ENCODE measurements around the gene DPAGT1. TPM values are rescaled to one million over a fixed set of nuclear protein-coding genes. Genes with fewer than 3 reads are reported as not detected.
A peak's percentile ranks its signal among the peaks of the same experiment; 100 is the strongest.
"Not testable (repeated sequence)": the region's sequence is repeated elsewhere in the genome, so short reads cannot be mapped to it uniquely, and the experiment has no call there.

The DPAGT1 gene
- total RNA-seq, 4 donors from 2014 or later: 18.9 to 46.9 (median 27.5) TPM

DNA sequence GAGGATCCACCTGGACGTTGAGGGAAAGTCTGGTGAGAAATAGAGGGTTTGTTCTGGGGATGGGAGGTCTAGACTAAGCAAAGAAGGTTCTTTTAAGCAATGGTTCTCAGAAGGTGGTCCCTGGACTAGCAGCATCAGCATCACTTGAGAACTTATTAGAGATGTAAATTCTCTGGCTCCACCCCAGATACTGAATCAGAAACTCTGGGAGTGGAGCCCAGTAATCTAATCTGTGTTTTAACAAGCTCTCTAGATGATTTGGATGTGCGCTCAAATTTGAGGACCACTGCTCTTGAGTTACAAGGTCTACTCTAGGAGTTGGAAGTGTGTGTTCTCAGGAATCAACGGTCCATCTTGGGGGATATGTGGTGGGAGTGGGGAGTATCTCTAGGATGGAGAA lies 43.9 kb upstream of the DPAGT1 start:
- WGBS, 2 donors: 49 to 57% methylated on average over 3 of the region's 3 CpGs

DNA sequence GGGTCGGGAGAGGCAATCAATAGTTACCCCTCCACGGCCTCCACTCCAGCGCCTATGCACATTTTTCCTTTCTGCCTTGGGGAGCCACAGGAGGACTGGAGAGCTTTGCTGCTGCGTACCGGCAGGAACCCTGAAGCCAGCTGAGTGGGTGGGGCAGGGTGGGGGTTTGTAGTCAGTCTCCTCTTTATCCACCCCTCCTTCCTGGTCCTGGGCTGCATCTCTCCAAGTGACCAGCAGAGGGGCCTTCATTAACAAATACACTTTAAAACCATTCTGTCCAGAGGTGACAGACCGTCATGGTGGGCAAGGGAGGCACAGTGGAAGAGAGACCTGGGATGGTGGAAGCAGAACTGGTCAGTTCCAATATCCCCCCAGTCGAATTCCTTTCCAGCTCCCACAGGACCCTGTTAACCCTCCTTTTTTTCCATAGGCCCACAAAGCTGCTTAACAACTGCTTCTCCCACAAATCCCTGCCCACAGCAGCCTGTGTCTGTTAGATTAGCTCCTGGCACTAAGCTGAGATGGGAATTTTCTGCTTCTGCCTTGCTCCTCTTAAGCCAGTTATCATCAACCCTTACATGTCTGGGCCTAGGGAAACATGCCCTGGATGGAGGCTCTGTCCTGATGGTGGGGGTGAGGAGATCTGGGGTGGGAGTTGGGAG lies 43.3 kb upstream of the DPAGT1 start:
- TF ChIP-seq, protein P1, sequence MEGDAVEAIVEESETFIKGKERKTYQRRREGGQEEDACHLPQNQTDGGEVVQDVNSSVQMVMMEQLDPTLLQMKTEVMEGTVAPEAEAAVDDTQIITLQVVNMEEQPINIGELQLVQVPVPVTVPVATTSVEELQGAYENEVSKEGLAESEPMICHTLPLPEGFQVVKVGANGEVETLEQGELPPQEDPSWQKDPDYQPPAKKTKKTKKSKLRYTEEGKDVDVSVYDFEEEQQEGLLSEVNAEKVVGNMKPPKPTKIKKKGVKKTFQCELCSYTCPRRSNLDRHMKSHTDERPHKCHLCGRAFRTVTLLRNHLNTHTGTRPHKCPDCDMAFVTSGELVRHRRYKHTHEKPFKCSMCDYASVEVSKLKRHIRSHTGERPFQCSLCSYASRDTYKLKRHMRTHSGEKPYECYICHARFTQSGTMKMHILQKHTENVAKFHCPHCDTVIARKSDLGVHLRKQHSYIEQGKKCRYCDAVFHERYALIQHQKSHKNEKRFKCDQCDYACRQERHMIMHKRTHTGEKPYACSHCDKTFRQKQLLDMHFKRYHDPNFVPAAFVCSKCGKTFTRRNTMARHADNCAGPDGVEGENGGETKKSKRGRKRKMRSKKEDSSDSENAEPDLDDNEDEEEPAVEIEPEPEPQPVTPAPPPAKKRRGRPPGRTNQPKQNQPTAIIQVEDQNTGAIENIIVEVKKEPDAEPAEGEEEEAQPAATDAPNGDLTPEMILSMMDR (IDR thresholded peaks at IDR 0.05): no peak
- TF ChIP-seq POLR2A (IDR thresholded peaks at IDR 0.05): no peak
- intact Hi-C loops (cut with DNase I; ENCODE audit: low total_unique reads): no loop called here
- peak in 1 of 2 donors; percentile 45 for DNase-seq (ENCODE audit: low spot score in 2 of 2)
- no peak overlapping the region for H3K4me3 ChIP-seq (ENCODE audit: low read depth, poor library complexity, severe bottlenecking)
- 11% methylated on average over 7 of the region's 7 CpGs for WGBS, 2 donors

More for the DNA sequence above, 43.9 kb upstream of the DPAGT1 start:
- H3K4me3 ChIP-seq (ENCODE audit: low read depth, poor library complexity, severe bottlenecking): no peak overlapping the region
- no peak for DNase-seq (ENCODE audit: low spot score in 2 of 2)
- intact Hi-C loops (cut with DNase I; ENCODE audit: low total_unique reads): no loop called here
- TF ChIP-seq, protein P1 (IDR thresholded peaks at IDR 0.05): no peak
- TF ChIP-seq POLR2A (IDR thresholded peaks at IDR 0.05): no peak

DNA sequence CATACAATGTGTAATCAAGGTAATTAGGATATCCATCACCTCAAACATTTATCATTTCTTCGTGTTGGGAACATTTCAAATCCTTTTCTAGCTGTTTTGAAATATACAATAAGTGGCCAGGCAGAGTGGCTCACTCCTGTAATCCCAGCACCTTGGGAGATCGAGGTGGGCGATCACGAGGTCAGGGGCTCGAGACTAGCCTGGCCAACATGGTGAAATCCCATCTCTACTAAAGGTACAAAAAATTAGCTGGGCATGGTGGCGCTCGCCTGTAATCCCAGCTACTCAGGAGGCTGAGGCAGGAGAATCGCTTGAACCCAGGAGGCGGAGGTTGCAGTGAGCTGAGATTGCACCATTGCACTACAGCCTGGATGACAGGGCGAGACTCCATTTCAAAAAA lies 37.6 kb upstream of the DPAGT1 start:
- intact Hi-C loops (cut with DNase I; ENCODE audit: low total_unique reads); H3K4me3 ChIP-seq (ENCODE audit: low read depth, poor library complexity, severe bottlenecking); DNase-seq (ENCODE audit: low spot score in 2 of 2): not testable (repeated sequence)
- WGBS, 2 donors: 90% methylated on average over 10 of the region's 10 CpGs

DNA sequence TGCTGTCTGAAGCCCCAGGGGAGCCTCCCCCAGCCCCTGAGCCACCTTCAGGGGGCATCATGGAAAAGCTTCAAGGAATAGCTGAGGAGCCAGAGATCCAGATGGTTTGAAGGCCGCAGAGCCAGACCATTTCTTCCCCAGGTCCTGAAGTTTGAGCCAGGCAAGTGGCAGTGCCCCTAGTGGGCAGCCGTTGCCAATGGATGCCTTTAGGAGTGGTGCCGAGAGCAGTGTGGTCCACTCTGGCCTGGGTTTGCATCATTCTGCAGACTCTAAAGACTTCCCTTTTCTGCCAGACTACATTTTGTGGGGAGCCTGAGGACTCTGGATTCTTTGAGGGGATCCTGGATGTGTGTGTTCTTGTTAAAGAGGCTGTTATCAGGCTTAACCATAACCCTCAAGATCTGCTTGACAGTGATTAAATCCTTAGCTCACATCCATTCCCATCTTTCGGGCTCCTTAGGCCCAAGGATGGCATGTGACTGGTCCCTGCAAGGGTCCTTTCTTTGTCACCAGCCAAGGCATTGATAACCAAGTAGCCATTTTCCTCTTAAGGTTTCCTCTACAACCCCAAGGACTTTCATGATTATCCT lies 32.8 kb upstream of the DPAGT1 start:
- WGBS, 2 donors: 62 to 77% methylated on average over 4 of the region's 4 CpGs
- intact Hi-C loops (cut with DNase I; ENCODE audit: low total_unique reads): no loop called here
- no peak overlapping the region for H3K4me3 ChIP-seq (ENCODE audit: low read depth, poor library complexity, severe bottlenecking)
- TF ChIP-seq, protein P1 (IDR thresholded peaks at IDR 0.05): no peak
- no peak for TF ChIP-seq POLR2A (IDR thresholded peaks at IDR 0.05)
- DNase-seq (ENCODE audit: low spot score in 2 of 2): no peak

DNA sequence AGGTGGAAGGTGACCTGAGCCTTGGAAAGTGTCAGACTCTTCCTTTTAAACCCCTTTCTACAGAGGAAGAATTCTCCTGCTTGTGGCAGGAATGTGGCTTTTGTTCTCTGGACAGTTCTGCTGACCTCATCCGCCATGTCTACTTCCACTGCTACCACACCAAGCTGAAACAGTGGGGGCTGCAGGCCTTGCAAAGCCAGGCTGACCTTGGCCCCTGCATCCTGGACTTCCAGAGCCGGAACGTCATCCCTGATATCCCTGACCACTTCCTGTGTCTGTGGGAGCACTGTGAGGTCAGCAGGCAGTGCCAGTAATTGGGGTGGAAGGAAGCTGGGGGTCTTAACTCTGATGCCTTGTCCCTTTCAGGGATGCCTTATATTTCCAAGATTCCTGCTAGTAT lies 29.0 kb upstream of the DPAGT1 start:
- 82 to 91% methylated on average over 3 of the region's 3 CpGs for WGBS, 2 donors
- intact Hi-C loops (cut with DNase I; ENCODE audit: low total_unique reads): no loop called here
- H3K4me3 ChIP-seq (ENCODE audit: low read depth, poor library complexity, severe bottlenecking): no peak overlapping the region
- DNase-seq (ENCODE audit: low spot score in 2 of 2): no peak
- TF ChIP-seq, protein P1 (IDR thresholded peaks at IDR 0.05): no peak
- TF ChIP-seq POLR2A (IDR thresholded peaks at IDR 0.05): no peak

DNA sequence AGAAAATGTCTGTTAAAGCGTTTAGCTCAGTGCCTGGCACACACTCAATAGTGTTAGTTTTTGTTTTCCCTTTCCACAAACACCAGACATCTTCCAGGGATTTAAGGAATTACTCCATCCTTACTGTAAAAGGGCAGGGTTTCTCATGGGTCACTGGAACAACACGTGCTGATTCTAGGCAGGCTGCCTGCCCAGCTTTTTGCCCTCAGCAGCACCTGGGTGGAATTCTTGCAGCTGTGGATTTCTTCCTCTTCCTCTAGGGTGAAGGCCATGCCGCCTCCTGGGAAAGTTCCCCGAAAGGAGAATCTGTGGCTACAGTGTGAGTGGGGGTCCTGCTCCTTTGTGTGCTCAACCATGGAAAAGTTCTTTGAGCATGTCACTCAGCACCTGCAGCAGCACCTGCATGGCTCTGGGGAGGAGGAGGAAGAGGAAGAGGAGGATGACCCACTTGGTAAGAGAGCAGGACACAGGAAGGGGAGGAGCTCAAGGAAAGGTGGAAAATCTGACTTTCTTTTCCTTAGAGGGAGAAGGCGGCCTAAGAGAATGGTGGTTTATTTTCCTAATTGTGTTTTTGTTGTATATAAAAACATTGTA lies 25.1 kb upstream of the DPAGT1 start:
- DNase-seq (ENCODE audit: low spot score in 2 of 2): no peak
- intact Hi-C loops (cut with DNase I; ENCODE audit: low total_unique reads): no loop called here
- no peak for TF ChIP-seq POLR2A (IDR thresholded peaks at IDR 0.05)
- TF ChIP-seq, protein P1 (IDR thresholded peaks at IDR 0.05): no peak
- WGBS, 2 donors: 43 to 50% methylated on average over 5 of the region's 5 CpGs
- no peak overlapping the region for H3K4me3 ChIP-seq (ENCODE audit: low read depth, poor library complexity, severe bottlenecking)
